ENCODE data around the gene LIMD2. TPM values are rescaled to one million over a fixed set of nuclear protein-coding genes. Genes with fewer than 3 reads are reported as not detected.

LIMD2 gene
- total and polyA plus RNA-seq, 2 of the 8 experiments (the other 6 are each of a cell fraction or from before 2014, with no cell fraction given), result 72.0 to 77.2 TPM

- Histone ChIP-seq H3K27ac (ENCODE audit: low read depth, low read length) (no peak overlapping the region), H4K20me1 (replicated peaks in 1 of 2; ENCODE audit: control insufficient read depth in 1 of 2, insufficient read depth in 2 of 2, low read length in 2 of 2) (peaks cover 4 to 9% of the 10 kb centered on the region in 2 experiments), H3K18ac (ENCODE audit: extremely low read depth, low read length) (no peak overlapping the region), H3K9me3 (ENCODE audit: insufficient read depth in 2 of 2, low read depth in 1 of 2, low read length in 1 of 2) (no peaks in the 10 kb centered on the region), H2BK20ac (ENCODE audit: low read length) (no peak overlapping the region), H3K4ac (replicated peaks; ENCODE audit: insufficient read length, low read depth, low read length) (no peak overlapping the region), H3K14ac (ENCODE audit: insufficient read length) (no peak overlapping the region), H3K36me3 (ENCODE audit: control insufficient read depth in 2 of 4, insufficient read depth in 4 of 4, low read length in 3 of 4) (peaks cover 2 to 15% (median 8%) of the 10 kb centered on the region in 4 experiments; a peak in 5 of 8 replicates), H3K9ac (replicated peaks in 1 of 4; ENCODE audit: extremely low read depth in 1 of 4, low read depth in 3 of 4, low read length in 3 of 4) (no peak overlapping the region), H3K27me3 (replicated peaks in 1 of 4; ENCODE audit: control insufficient read depth in 3 of 4, extremely low read depth in 1 of 4, insufficient read depth in 3 of 4, low read length in 3 of 4) (peaks cover 0 to 5% (median 0%) of the 10 kb centered on the region in 4 experiments; a peak in 3 of 7 replicates), H4K5ac (ENCODE audit: insufficient read length, low read depth, low read length) (no peak overlapping the region), H3K4me3 (ENCODE audit: extremely low read depth in 1 of 4, insufficient read depth in 2 of 4, low read depth in 3 of 4, low read length in 4 of 4) (no peak overlapping the region), H3K79me1 (ENCODE audit: low read depth, low read length) (0 out of 2 replicates have a peak, but pooled peaks cover 3% of the 10 kb centered on the region), H2BK15ac (ENCODE audit: low read length) (no peak overlapping the region), H2AK5ac (ENCODE audit: low read depth, low read length) (no peak overlapping the region), H3K4me2 (ENCODE audit: insufficient read depth in 1 of 2, low read depth in 2 of 2, low read length in 2 of 2) (no peak overlapping the region), H2BK120ac (replicated peaks; ENCODE audit: low read depth, low read length) (no peak overlapping the region), H2BK5ac (ENCODE audit: low read depth, low read length) (no peak overlapping the region), H3K79me2 (ENCODE audit: control insufficient read depth in 1 of 2, insufficient read depth in 2 of 2, low read length in 2 of 2) (no peaks in the 10 kb centered on the region; a peak in 1 of 4 replicates), H4K8ac (ENCODE audit: extremely low read depth, insufficient read depth, low read length) (0 out of 2 replicates have a peak overlapping the region, but pooled peaks have one; percentile 12), H4K91ac (replicated peaks; ENCODE audit: insufficient read length, low read length) (no peak overlapping the region), H3K4me1 (replicated peaks in 1 of 4; ENCODE audit: control insufficient read depth in 3 of 4, insufficient read depth in 4 of 4, low read length in 3 of 4) (peaks cover 3 to 14% (median 7%) of the 10 kb centered on the region in 4 experiments; a peak in 5 of 7 replicates), H3K23me2 (ENCODE audit: low read depth, low read length) (peaks cover 9% of the 10 kb centered on the region; the same call in 1 of the 2 replicates), H3K56ac (replicated peaks; ENCODE audit: insufficient read length, low read depth, low read length) (no peak overlapping the region), H3K23ac (ENCODE audit: insufficient read length) (no peak overlapping the region), H2AFZ (ENCODE audit: low read length) (no peak overlapping the region), H2BK12ac (ENCODE audit: low read depth, low read length) (no peak overlapping the region)
- POLR2A ChIA-PET (ENCODE audit: partially characterized antibody), result interaction anchor here (1.9 kb wide), 1 partner anchor 10 kb away, joined by 7 read pairs; no protein-coding TSS in a partner anchor
- WGBS, 2 experiments (ENCODE audit: extremely low coverage in 1 of 2, insufficient coverage in 1 of 2, insufficient read length in 1 of 2, insufficient replicate concordance in 2 of 2, low coverage in 1 of 2, low lambda C conversion rate in 2 of 2, missing lambda C conversion rate in 1 of 2), result 91% methylated on average over 9 of the region's 9 CpGs; no CpG with 5 or more reads in 1 of the 2 experiments
- no peak for DNase-seq (ENCODE audit: low read depth in 1 of 2, low spot score in 2 of 2)
- CTCF ChIA-PET (ENCODE audit: partially characterized antibody), result interaction anchor here (1.1 kb wide), 1 partner anchor 10 kb away, joined by 3 read pairs; no protein-coding TSS in a partner anchor
- FAIRE-seq, result no peak
- TF ChIP-seq FOSL1 (IDR thresholded peaks at IDR 0.05; ENCODE audit: insufficient read depth, low read depth, low read length) (no peak), CBX8 (IDR thresholded peaks at IDR 0.05; ENCODE audit: borderline replicate concordance, low read depth, low read length) (no peak), SP2 (IDR thresholded peaks at IDR 0.05; ENCODE audit: low read length) (no peak), POU5F1 (IDR thresholded peaks at IDR 0.05; ENCODE audit: low read depth, low read length) (no peak), CBX5 (IDR thresholded peaks at IDR 0.05; ENCODE audit: low read depth, low read length) (no peak)
- TF ChIP-seq, protein P1, sequence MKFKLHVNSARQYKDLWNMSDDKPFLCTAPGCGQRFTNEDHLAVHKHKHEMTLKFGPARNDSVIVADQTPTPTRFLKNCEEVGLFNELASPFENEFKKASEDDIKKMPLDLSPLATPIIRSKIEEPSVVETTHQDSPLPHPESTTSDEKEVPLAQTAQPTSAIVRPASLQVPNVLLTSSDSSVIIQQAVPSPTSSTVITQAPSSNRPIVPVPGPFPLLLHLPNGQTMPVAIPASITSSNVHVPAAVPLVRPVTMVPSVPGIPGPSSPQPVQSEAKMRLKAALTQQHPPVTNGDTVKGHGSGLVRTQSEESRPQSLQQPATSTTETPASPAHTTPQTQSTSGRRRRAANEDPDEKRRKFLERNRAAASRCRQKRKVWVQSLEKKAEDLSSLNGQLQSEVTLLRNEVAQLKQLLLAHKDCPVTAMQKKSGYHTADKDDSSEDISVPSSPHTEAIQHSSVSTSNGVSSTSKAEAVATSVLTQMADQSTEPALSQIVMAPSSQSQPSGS (IDR thresholded peaks at IDR 0.05; ENCODE audit: low read length), result no peak
- TF ChIP-seq, protein P2, sequence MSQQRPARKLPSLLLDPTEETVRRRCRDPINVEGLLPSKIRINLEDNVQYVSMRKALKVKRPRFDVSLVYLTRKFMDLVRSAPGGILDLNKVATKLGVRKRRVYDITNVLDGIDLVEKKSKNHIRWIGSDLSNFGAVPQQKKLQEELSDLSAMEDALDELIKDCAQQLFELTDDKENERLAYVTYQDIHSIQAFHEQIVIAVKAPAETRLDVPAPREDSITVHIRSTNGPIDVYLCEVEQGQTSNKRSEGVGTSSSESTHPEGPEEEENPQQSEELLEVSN (IDR thresholded peaks at IDR 0.05), result no peak
- TF ChIP-seq, protein P3, sequence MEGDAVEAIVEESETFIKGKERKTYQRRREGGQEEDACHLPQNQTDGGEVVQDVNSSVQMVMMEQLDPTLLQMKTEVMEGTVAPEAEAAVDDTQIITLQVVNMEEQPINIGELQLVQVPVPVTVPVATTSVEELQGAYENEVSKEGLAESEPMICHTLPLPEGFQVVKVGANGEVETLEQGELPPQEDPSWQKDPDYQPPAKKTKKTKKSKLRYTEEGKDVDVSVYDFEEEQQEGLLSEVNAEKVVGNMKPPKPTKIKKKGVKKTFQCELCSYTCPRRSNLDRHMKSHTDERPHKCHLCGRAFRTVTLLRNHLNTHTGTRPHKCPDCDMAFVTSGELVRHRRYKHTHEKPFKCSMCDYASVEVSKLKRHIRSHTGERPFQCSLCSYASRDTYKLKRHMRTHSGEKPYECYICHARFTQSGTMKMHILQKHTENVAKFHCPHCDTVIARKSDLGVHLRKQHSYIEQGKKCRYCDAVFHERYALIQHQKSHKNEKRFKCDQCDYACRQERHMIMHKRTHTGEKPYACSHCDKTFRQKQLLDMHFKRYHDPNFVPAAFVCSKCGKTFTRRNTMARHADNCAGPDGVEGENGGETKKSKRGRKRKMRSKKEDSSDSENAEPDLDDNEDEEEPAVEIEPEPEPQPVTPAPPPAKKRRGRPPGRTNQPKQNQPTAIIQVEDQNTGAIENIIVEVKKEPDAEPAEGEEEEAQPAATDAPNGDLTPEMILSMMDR (IDR thresholded peaks at IDR 0.05; ENCODE audit: control extremely low read depth in 1 of 3, insufficient read depth in 1 of 3, low read depth in 1 of 3, low read length in 3 of 3), result no peak
Measured at GRCh38 chr17:63704836-63705235, 4.9 kb upstream of the LIMD2 start.
